ENCODE measurements around the gene SIGLEC9. TPM values are rescaled to one million over a fixed set of nuclear protein-coding genes. Genes with fewer than 3 reads are reported as not detected.

Gene SIGLEC9
- total RNA-seq, 2 donors from 2014 or later, result not detected

GRCh38 chr19:51083783-51084182, 40.9 kb upstream of the SIGLEC9 start:
- Histone ChIP-seq H3K27me3 (ENCODE audit: control insufficient read depth, insufficient read depth, low read length, poor library complexity, severe bottlenecking) (no peaks in the 10 kb centered on the region), H3K36me3 (ENCODE audit: control insufficient read depth, insufficient read depth, low read length) (no peaks in the 10 kb centered on the region), H3K27ac (ENCODE audit: low read depth, low read length) (no peak overlapping the region), H3K9me3 (ENCODE audit: control insufficient read depth, low read length) (no peaks in the 10 kb centered on the region), H3K9ac (ENCODE audit: extremely low read depth, low read length, poor library complexity, severe bottlenecking) (no peak overlapping the region), H3K4me3 (ENCODE audit: low read length) (no peak overlapping the region), H3K4me1 (ENCODE audit: control insufficient read depth, insufficient read depth, low read length) (no peaks in the 10 kb centered on the region)
- peaks cover 20% of the 10 kb centered on the region for H3K27me3 Mint-ChIP-seq (ENCODE audit: insufficient read depth)
- H3K27ac Mint-ChIP-seq, result no peak overlapping the region
- no peaks in the 10 kb centered on the region for H3K4me1 Mint-ChIP-seq
- WGBS, 2 experiments (ENCODE audit: insufficient coverage in 1 of 2, insufficient read length in 1 of 2), result 89 to 92% methylated on average over 6 to 11 of the region's 14 CpGs
- TF ChIP-seq, protein P1, sequence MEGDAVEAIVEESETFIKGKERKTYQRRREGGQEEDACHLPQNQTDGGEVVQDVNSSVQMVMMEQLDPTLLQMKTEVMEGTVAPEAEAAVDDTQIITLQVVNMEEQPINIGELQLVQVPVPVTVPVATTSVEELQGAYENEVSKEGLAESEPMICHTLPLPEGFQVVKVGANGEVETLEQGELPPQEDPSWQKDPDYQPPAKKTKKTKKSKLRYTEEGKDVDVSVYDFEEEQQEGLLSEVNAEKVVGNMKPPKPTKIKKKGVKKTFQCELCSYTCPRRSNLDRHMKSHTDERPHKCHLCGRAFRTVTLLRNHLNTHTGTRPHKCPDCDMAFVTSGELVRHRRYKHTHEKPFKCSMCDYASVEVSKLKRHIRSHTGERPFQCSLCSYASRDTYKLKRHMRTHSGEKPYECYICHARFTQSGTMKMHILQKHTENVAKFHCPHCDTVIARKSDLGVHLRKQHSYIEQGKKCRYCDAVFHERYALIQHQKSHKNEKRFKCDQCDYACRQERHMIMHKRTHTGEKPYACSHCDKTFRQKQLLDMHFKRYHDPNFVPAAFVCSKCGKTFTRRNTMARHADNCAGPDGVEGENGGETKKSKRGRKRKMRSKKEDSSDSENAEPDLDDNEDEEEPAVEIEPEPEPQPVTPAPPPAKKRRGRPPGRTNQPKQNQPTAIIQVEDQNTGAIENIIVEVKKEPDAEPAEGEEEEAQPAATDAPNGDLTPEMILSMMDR (conservative IDR thresholded peaks at IDR 0.05), result no peak
- no peak overlapping the region for H3K4me3 Mint-ChIP-seq
- DNase-seq, result no peak
- H3K9me3 Mint-ChIP-seq, result no peaks in the 10 kb centered on the region
- H3K36me3 Mint-ChIP-seq (ENCODE audit: low read depth), result no peaks in the 10 kb centered on the region

DNA sequence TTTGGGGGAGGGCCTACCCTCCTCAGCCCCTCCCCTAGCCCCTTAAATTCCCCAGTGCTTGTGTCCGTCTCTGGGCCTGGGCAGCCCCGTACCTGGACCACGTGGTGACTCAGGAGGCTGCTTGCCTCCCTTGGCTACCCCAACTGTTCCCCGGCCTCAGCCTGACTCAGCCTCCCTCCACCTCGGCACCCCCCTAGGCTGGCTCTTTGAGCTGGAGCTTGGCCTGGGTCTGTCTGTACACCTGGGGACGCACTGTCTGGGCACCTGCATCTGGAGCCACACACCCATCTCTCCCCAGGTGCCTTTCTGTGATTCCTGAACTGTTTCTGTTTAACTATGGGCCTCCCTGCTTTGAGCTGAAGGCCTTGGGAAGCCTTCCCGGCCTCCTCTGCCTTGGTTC, 40.2 kb upstream of the SIGLEC9 start:
- H3K27ac ChIP-seq (ENCODE audit: low read depth, low read length), result no peak overlapping the region
- Mint-ChIP-seq H3K27ac (no peak overlapping the region), H3K27me3 (ENCODE audit: insufficient read depth) (peaks cover 21% of the 10 kb centered on the region), H3K4me1 (no peaks in the 10 kb centered on the region), H3K36me3 (ENCODE audit: low read depth) (no peaks in the 10 kb centered on the region), H3K4me3 (no peak overlapping the region), H3K9me3 (no peaks in the 10 kb centered on the region)
- no peaks in the 10 kb centered on the region for H3K36me3 ChIP-seq (ENCODE audit: control insufficient read depth, insufficient read depth, low read length)
- no peaks in the 10 kb centered on the region for H3K4me1 ChIP-seq (ENCODE audit: control insufficient read depth, insufficient read depth, low read length)
- H3K9ac ChIP-seq (ENCODE audit: extremely low read depth, low read length, poor library complexity, severe bottlenecking), result no peak overlapping the region
- H3K27me3 ChIP-seq (ENCODE audit: control insufficient read depth, insufficient read depth, low read length, poor library complexity, severe bottlenecking), result no peaks in the 10 kb centered on the region
- TF ChIP-seq, protein P1 (conservative IDR thresholded peaks at IDR 0.05), result no peak
- WGBS, 2 experiments (ENCODE audit: insufficient coverage in 1 of 2, insufficient read length in 1 of 2), result 89 to 90% methylated on average over 2 to 7 of the region's 7 CpGs
- no peak for DNase-seq
- no peaks in the 10 kb centered on the region for H3K9me3 ChIP-seq (ENCODE audit: control insufficient read depth, low read length)
- no peak overlapping the region for H3K4me3 ChIP-seq (ENCODE audit: low read length)

DNA sequence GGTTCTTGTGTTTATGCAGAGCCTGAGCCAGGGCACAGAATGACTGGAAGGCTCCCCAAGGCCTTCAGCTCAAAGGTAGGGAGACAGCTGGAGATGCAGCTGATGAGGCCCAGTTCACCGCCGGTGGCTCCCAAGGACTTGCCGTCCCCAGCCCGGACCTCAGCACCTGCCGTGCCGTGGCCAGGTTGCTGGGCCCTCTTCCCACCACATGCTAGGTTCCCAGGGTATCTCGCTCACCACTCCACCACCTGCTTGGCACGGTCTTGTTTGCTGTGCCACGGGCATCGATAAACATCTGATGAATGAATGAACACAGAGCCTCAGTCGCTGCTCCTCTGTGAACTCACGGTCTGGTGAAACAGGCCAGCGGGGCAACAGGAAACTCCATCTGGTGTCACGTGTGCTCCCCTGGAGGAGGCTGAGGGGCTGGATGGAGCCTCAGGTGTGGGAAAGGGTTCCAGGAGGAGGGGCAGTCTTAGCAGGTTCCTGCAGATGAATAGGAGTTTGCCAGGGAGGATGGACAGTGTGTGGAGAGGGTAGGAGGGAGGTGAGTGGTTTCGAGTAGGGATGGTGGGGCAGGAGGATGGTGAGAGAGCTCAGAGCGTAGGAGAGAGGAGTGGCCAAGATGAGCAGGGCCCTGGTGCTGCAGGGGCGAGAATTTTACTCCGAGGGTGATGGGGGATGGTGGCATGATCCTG, 38.4 kb upstream of the SIGLEC9 start:
- H3K36me3 ChIP-seq (ENCODE audit: control insufficient read depth, insufficient read depth, low read length), result no peaks in the 10 kb centered on the region
- peaks cover 2% of the 10 kb centered on the region for H3K4me1 Mint-ChIP-seq
- no peak overlapping the region for H3K9ac ChIP-seq (ENCODE audit: extremely low read depth, low read length, poor library complexity, severe bottlenecking)
- no peaks in the 10 kb centered on the region for H3K9me3 Mint-ChIP-seq
- H3K36me3 Mint-ChIP-seq (ENCODE audit: low read depth), result no peaks in the 10 kb centered on the region
- H3K9me3 ChIP-seq (ENCODE audit: control insufficient read depth, low read length), result no peaks in the 10 kb centered on the region
- DNase-seq, result no peak
- H3K27me3 Mint-ChIP-seq (ENCODE audit: insufficient read depth), result peaks cover 28% of the 10 kb centered on the region
- no peaks in the 10 kb centered on the region for H3K27me3 ChIP-seq (ENCODE audit: control insufficient read depth, insufficient read depth, low read length, poor library complexity, severe bottlenecking)
- no peak overlapping the region for H3K27ac ChIP-seq (ENCODE audit: low read depth, low read length)
- H3K4me1 ChIP-seq (ENCODE audit: control insufficient read depth, insufficient read depth, low read length), result no peaks in the 10 kb centered on the region
- TF ChIP-seq, protein P1 (conservative IDR thresholded peaks at IDR 0.05), result no peak
- no peak overlapping the region for H3K27ac Mint-ChIP-seq
- WGBS, 2 experiments (ENCODE audit: insufficient coverage in 1 of 2, insufficient read length in 1 of 2), result 82 to 87% methylated on average over 15 to 18 of the region's 18 CpGs
- H3K4me3 ChIP-seq (ENCODE audit: low read length), result no peak overlapping the region
- H3K4me3 Mint-ChIP-seq, result no peak overlapping the region

All from endodermal cell (in vitro differentiated cells).